Epithelial cell of esophagus (primary cell): ENCODE data around the gene RET.

Source experiments
- DNase-seq: peaks from one replicate; pipeline ENCODE4 v3.0.0; 2010; ENCODE audit warnings: low read depth
- H3K4me3 ChIP-seq: 2 replicates; pipeline ENCODE4 v1.5.1; 2011; ENCODE audit warnings: mild to moderate bottlenecking, low read length, control low read depth
- TF ChIP-seq, protein P1 (sequence below): IDR thresholded peaks from 2 replicates; pipeline ENCODE4 v1.5.1; 2011; ENCODE audit warnings: low read depth, mild to moderate bottlenecking, low read length, control low read depth, inconsistent platforms; ENCODE audit not compliant: insufficient read depth; ENCODE audit errors: missing control alignments

RET gene

GRCh38 chr10:43117777-43118583, 41.1 kb downstream of the RET start:
- TF ChIP-seq, protein P1, sequence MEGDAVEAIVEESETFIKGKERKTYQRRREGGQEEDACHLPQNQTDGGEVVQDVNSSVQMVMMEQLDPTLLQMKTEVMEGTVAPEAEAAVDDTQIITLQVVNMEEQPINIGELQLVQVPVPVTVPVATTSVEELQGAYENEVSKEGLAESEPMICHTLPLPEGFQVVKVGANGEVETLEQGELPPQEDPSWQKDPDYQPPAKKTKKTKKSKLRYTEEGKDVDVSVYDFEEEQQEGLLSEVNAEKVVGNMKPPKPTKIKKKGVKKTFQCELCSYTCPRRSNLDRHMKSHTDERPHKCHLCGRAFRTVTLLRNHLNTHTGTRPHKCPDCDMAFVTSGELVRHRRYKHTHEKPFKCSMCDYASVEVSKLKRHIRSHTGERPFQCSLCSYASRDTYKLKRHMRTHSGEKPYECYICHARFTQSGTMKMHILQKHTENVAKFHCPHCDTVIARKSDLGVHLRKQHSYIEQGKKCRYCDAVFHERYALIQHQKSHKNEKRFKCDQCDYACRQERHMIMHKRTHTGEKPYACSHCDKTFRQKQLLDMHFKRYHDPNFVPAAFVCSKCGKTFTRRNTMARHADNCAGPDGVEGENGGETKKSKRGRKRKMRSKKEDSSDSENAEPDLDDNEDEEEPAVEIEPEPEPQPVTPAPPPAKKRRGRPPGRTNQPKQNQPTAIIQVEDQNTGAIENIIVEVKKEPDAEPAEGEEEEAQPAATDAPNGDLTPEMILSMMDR: no peak
- no peak for DNase-seq
- no peak overlapping the region for H3K4me3 ChIP-seq

DNA sequence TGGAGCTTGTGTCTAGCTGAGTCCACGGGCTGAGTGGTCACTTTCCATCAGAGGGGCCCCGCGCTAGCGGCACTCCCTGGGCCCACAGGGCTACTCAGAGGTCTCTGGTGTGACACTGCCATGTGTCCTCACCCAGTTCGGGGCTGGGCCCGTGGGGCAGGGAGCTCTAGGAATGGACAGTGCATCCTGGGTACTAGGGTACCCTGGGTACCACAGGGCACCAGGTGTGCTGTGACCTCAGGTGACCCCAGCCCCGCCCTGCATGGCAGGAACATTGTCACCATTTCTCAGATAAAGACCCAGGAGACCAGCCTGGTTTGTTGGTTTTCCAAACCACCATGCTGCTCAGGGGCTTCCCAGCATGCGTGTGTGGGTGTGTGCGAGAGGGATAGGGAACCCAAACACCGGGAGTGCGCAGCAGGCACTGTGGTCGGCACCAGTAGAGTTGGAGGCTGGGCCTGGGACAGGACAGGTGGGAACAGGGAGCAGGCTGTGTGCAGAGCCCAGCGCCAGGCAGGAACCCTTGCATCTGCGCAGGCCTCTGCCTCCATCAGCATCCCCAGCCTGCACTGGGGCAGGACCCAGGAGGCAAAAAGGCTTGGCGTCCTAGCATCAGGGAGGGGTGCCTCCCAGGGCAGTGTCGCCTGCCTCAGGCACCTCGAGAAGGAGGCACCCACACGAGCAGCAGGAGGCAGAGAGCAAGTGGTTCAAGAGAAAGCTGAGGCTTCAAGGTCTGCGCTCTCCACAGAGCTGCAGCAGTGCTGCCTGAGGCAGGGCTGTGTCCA, 42.0 kb downstream of the RET start:
- no peak for DNase-seq
- TF ChIP-seq, protein P1: no peak
- no peak overlapping the region for H3K4me3 ChIP-seq

GRCh38 chr10:43119416-43120115, 42.7 kb downstream of the RET start:
- H3K4me3 ChIP-seq: no peak overlapping the region
- TF ChIP-seq, protein P1: no peak
- no peak for DNase-seq

- no peak for DNase-seq
- TF ChIP-seq, protein P1: no peak
- no peak overlapping the region for H3K4me3 ChIP-seq
These were observed 43.5 kb downstream of the RET start for GRCh38 chr10:43120116-43120928.

GRCh38 chr10:43120929-43121314, 44.1 kb downstream of the RET start:
- no peak for DNase-seq
- H3K4me3 ChIP-seq: no peak overlapping the region
- TF ChIP-seq, protein P1: no peak

DNA sequence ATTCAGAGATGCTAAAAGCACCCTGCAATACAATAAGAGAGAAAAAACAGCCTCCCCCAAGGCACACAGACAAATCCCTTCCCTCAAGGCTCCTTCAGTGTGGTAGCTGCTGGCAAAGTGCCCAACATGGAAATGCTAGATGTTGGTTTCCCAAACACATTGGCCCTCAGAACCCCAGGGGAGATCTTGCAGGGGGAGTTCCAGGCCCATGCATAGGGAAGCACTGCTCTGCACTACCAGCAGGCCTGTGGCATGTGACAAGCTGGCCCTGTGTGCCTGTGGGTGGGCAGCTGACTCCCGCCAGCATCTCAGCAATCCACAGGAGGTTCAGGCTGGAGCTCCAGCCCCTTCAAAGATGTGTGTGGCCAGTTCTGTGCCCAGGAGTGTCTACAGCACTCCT, 44.6 kb downstream of the RET start:
- no peak overlapping the region for H3K4me3 ChIP-seq
- no peak for DNase-seq
- TF ChIP-seq, protein P1: no peak
